GM23248 (cell line): Measurements from ENCODE around the gene AGMO.

ENCODE experiments used
- EZH2 ChIP-seq: fragments of 200-600 bp; sonication (generic); IDR thresholded peaks from 2 replicates; pipeline ENCODE4 v1.6.1; 2018; ENCODE audit warnings: antibody characterized with exemption, mild to moderate bottlenecking; ENCODE audit not compliant: insufficient read depth, poor library complexity, severe bottlenecking
- EZH2phosphoT487 ChIP-seq: fragments of 200-600 bp; sonication (generic); IDR thresholded peaks from 2 replicates; pipeline ENCODE4 v1.6.1; 2018; ENCODE audit warnings: antibody characterized with exemption, moderate library complexity, mild to moderate bottlenecking, low read depth; ENCODE audit not compliant: insufficient read depth

DNA sequence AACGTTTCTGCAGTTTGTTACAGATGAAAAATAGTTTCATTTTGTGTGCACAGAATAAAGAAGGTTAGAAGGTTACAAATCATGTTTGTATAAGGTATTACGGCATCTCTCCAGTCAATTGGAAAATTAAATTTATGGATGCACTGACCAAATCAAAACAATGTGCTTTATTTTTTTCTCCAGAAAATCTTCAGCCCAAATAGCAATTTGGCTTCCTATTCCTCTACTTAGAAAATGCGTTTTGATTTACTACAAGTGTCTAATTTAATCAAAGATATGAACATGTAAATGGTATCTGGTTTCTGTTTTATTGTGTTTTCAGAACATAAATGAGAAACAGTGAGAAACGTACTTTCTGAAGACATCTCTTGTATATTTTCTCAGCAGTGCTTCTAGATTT is 63.4 kb downstream of the AGMO start:
- TF ChIP-seq EZH2 (no peak), EZH2phosphoT487 (no peak)
